ENCODE data around the gene PLEKHF1. TPM values are rescaled to one million over a fixed set of nuclear protein-coding genes. Genes with fewer than 3 reads are reported as not detected.

PLEKHF1 gene
- total and polyA plus RNA-seq, 11 donors, result 7.8 to 46.1 (median 18.0) TPM

DNA sequence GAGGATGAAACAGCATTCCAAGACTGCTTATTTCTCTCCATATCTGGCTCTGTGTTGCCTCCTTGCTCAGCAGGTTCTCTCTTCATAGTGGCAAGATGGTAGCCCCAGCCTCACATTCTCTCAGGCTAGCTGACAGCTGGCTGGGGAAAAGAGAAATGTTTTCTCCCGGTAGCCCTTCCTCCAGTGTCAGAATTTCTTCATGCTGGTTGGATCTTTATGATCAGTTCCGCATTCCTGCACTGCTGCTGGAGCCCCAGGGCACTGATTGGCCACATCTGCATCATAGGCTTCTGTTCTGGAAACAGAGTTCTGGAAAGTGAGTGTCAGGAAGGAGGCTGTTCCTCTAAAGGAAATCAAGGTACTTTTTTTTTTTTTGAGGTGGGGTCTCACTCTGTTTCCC is 34.6 kb upstream of the PLEKHF1 start:
- no peaks in the 10 kb centered on the region for H3K4me1 ChIP-seq
- DNase-seq (no peak), ATAC-seq (no peak)
- H3K27me3 ChIP-seq, result no peaks in the 10 kb centered on the region
- intact Hi-C loops (cut with DNase I), result no loop called here
- H3K4me3 ChIP-seq, result no peak overlapping the region
- TF ChIP-seq, protein P1, sequence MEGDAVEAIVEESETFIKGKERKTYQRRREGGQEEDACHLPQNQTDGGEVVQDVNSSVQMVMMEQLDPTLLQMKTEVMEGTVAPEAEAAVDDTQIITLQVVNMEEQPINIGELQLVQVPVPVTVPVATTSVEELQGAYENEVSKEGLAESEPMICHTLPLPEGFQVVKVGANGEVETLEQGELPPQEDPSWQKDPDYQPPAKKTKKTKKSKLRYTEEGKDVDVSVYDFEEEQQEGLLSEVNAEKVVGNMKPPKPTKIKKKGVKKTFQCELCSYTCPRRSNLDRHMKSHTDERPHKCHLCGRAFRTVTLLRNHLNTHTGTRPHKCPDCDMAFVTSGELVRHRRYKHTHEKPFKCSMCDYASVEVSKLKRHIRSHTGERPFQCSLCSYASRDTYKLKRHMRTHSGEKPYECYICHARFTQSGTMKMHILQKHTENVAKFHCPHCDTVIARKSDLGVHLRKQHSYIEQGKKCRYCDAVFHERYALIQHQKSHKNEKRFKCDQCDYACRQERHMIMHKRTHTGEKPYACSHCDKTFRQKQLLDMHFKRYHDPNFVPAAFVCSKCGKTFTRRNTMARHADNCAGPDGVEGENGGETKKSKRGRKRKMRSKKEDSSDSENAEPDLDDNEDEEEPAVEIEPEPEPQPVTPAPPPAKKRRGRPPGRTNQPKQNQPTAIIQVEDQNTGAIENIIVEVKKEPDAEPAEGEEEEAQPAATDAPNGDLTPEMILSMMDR (IDR thresholded peaks at IDR 0.05), result no peak
- no peak for TF ChIP-seq POLR2A (IDR thresholded peaks at IDR 0.05)
- no peaks in the 10 kb centered on the region for H3K36me3 ChIP-seq
- peaks cover 0 to 6% (median 0%) of the 10 kb centered on the region in 12 donors for H3K9me3 ChIP-seq
- no peak overlapping the region for H3K27ac ChIP-seq
- WGBS, 4 donors, result 69 to 84% (median 76%) methylated on average over 2 of the region's 2 CpGs

GRCh38 chr19:29631450-29631849 is 33.8 kb upstream of the PLEKHF1 start:
- DNase-seq, result no peak
- no peak for ATAC-seq
- Histone ChIP-seq H3K36me3 (no peaks in the 10 kb centered on the region), H3K9me3 (peaks cover 0 to 6% (median 0%) of the 10 kb centered on the region in 12 donors), H3K27ac (no peak overlapping the region), H3K4me1 (no peaks in the 10 kb centered on the region), H3K4me3 (no peak overlapping the region), H3K27me3 (no peaks in the 10 kb centered on the region)
- no peak for TF ChIP-seq POLR2A (IDR thresholded peaks at IDR 0.05)
- TF ChIP-seq, protein P1 (IDR thresholded peaks at IDR 0.05), result no peak
- WGBS, 4 donors, result 83 to 92% (median 87%) methylated on average over 3 of the region's 3 CpGs
- intact Hi-C loops (cut with DNase I), result no loop called here

DNA sequence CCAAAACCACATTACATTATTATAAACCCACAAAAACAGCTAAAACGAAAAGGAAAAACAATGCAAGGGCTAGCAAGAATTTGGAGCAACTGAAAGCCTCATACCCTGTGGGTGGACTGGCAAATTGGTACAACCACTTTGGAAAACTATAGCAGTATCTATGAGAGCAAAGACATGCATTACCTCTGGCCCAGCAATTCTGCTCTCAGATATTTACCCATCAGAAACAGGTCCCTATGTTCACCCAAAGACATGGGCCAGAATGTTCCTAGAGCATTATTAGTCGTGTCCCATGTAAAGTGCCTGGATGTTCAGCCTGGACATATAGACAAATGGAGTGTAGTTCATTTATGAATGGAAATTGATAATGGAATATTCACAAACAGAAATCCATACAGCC is 31.3 kb upstream of the PLEKHF1 start:
- peaks cover 0 to 6% (median 0%) of the 10 kb centered on the region in 12 donors for H3K9me3 ChIP-seq
- WGBS, 4 donors, result 74 to 79% (median 75%) methylated on average over 2 of the region's 2 CpGs
- TF ChIP-seq, protein P1 (IDR thresholded peaks at IDR 0.05), result no peak
- no peak for TF ChIP-seq POLR2A (IDR thresholded peaks at IDR 0.05)
- intact Hi-C loops (cut with DNase I), result no loop called here
- H3K4me1 ChIP-seq, result no peaks in the 10 kb centered on the region
- ATAC-seq (no peak), DNase-seq (no peak)
- no peak overlapping the region for H3K27ac ChIP-seq
- H3K4me3 ChIP-seq, result no peak overlapping the region
- H3K27me3 ChIP-seq, result no peaks in the 10 kb centered on the region
- H3K36me3 ChIP-seq, result no peaks in the 10 kb centered on the region

DNA sequence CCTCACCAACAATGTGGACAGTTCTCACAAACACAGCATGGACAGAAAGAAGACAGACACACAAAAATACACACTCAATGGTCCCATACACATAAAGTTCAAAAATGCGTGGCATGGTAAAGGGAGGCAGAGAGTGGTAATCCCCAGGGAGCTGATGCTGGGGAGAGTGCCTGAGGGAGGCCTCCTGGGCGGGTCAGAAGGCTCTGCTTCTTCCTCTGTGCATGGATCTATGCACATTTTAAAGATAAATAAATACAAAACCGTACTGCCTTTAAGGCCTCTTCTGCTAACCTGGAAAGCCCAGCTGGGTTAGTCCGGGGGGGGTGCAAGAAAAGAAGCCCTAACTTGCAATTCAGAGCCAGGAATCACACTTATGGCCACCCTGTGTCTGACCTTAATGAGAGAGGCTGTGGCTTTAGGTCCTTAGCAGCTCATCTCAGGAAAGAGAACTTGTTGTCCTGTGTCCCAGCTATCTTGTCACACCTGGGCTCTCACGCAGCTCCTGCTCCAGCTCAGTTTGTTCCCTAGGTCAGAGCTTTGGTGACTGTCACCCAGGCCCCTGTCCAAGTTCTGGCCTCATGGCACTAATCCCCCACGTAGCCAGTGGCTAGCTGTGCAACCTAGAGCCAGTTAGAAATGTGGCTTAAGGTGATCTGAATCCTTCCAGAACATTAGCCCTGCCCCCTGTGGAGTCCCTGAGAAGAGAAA is 30.7 kb upstream of the PLEKHF1 start:
- H3K27me3 ChIP-seq, result no peaks in the 10 kb centered on the region
- H3K9me3 ChIP-seq, result peaks cover 0 to 6% (median 0%) of the 10 kb centered on the region in 12 donors
- ATAC-seq, result peak in 1 of 4 donors; percentile 14
- no peak overlapping the region for H3K4me3 ChIP-seq
- intact Hi-C loops (cut with DNase I), result no loop called here
- H3K36me3 ChIP-seq, result no peaks in the 10 kb centered on the region
- H3K27ac ChIP-seq, result no peak overlapping the region
- H3K4me1 ChIP-seq, result no peaks in the 10 kb centered on the region
- TF ChIP-seq, protein P1 (IDR thresholded peaks at IDR 0.05), result no peak
- TF ChIP-seq POLR2A (IDR thresholded peaks at IDR 0.05), result no peak
- no peak for DNase-seq
- WGBS, 4 donors, result 65 to 74% (median 71%) methylated on average over 5 to 6 of the region's 6 CpGs
